ENCODE measurements around the gene IFNK.

Gene IFNK

GRCh38 chr9:27541740-27542139 lies 17.6 kb downstream of the IFNK start:
- no peak for TF ChIP-seq CTCF (IDR thresholded peaks at IDR 0.05; ENCODE audit: low read depth, low read length, missing control alignments)
- no peak overlapping the region for H3K4me3 ChIP-seq (ENCODE audit: low read depth, low read length)
- DNase-seq (ENCODE audit: low read depth) = no peak

GRCh38 chr9:27542508-27542907 lies 18.4 kb downstream of the IFNK start:
- TF ChIP-seq CTCF (IDR thresholded peaks at IDR 0.05; ENCODE audit: low read depth, low read length, missing control alignments) = no peak
- H3K4me3 ChIP-seq (ENCODE audit: low read depth, low read length) = no peak overlapping the region
- DNase-seq (ENCODE audit: low read depth) = no peak

- TF ChIP-seq CTCF (IDR thresholded peaks at IDR 0.05; ENCODE audit: low read depth, low read length, missing control alignments) = no peak
- no peak for DNase-seq (ENCODE audit: low read depth)
- H3K4me3 ChIP-seq (ENCODE audit: low read depth, low read length) = no peak overlapping the region
These were observed 21.4 kb downstream of the IFNK start for GRCh38 chr9:27545471-27545870.

- peak; percentile 13 for TF ChIP-seq CTCF (IDR thresholded peaks at IDR 0.05; ENCODE audit: low read depth, low read length, missing control alignments)
- H3K4me3 ChIP-seq (ENCODE audit: low read depth, low read length) = no peak overlapping the region
- DNase-seq (ENCODE audit: low read depth) = no peak
These were observed 24.1 kb downstream of the IFNK start for GRCh38 chr9:27548055-27548741.

GRCh38 chr9:27549196-27549755 lies 25.2 kb downstream of the IFNK start:
- DNase-seq (ENCODE audit: low read depth) = no peak
- no peak overlapping the region for H3K4me3 ChIP-seq (ENCODE audit: low read depth, low read length)
- no peak for TF ChIP-seq CTCF (IDR thresholded peaks at IDR 0.05; ENCODE audit: low read depth, low read length, missing control alignments)

- no peak overlapping the region for H3K4me3 ChIP-seq (ENCODE audit: low read depth, low read length)
- no peak for TF ChIP-seq CTCF (IDR thresholded peaks at IDR 0.05; ENCODE audit: low read depth, low read length, missing control alignments)
- no peak for DNase-seq (ENCODE audit: low read depth)
These were observed 30.6 kb downstream of the IFNK start for GRCh38 chr9:27554712-27555111.

GRCh38 chr9:27556470-27556869 lies 32.4 kb downstream of the IFNK start:
- no peak for TF ChIP-seq CTCF (IDR thresholded peaks at IDR 0.05; ENCODE audit: low read depth, low read length, missing control alignments)

More at GRCh38 chr9:27556470-27556869, 32.4 kb downstream of the IFNK start:
- no peak overlapping the region for H3K4me3 ChIP-seq (ENCODE audit: low read depth, low read length)
- no peak for DNase-seq (ENCODE audit: low read depth)

Measured in GM12864 (cell line).